CD4-positive, alpha-beta T cell (primary cell): Measurements from ENCODE around the gene SPATA31D3. TPM values are rescaled to one million over a fixed set of nuclear protein-coding genes. Genes with fewer than 3 reads are reported as not detected.

Source experiments
- ATAC-seq: fragments of 200-7000 bp; cut with Tn5 transposase; one replicate; pipeline ENCODE4 v1.10.0; 2022; ENCODE audit warnings: mild to moderate bottlenecking; ENCODE audit not compliant: poor library complexity
- CTCF ChIA-PET: fragments of 350-600 bp; sonication (Branson Sonifier 250); formaldehyde crosslinking; loops from one replicate; lab custom pipeline; 2021; ENCODE audit warnings: antibody characterized with exemption, inconsistent platforms; lab: Charles Lee
- POLR2A ChIA-PET: fragments of 350-600 bp; sonication (Branson Sonifier 250); formaldehyde crosslinking; loops from one replicate; lab custom pipeline; 2021; ENCODE audit warnings: antibody characterized with exemption, inconsistent platforms; lab: Charles Lee
- DNase-seq, 14 experiments: peaks; one replicate each; pipeline ENCODE4 v3.0.0-alpha.2; 2013 to 2020; ENCODE audit warnings: mixed read lengths in 2 of 14
- H3K27ac ChIP-seq, 2 donors: one replicate each; pipeline versions ENCODE4 v1.5.1 to v1.7.0; 2013; ENCODE audit warnings: low read length in 2 of 2, low read depth in 1 of 2, mild to moderate bottlenecking in 1 of 2
- H3K27me3 ChIP-seq, 2 experiments: 1 replicate in 1 of 2; 2 replicates in 1 of 2; pipeline versions ENCODE4 v1.6.1 to v1.7.0; 2013; ENCODE audit warnings: low read length in 2 of 2, control low read depth in 1 of 2, mild to moderate bottlenecking in 1 of 2, moderate library complexity in 1 of 2; ENCODE audit not compliant: insufficient read depth in 2 of 2, control insufficient read depth in 1 of 2
- H3K36me3 ChIP-seq: one replicate; pipeline ENCODE4 v1.6.1; 2013; ENCODE audit warnings: low read length, control low read depth; ENCODE audit not compliant: insufficient read depth
- H3K4me1 ChIP-seq: one replicate; pipeline ENCODE4 v1.6.1; 2013; ENCODE audit warnings: low read length, control low read depth; ENCODE audit not compliant: insufficient read depth
- H3K4me3 ChIP-seq: one replicate; pipeline ENCODE4 v1.5.1; 2013; ENCODE audit warnings: mild to moderate bottlenecking, low read length, moderate library complexity
- H3K9me3 ChIP-seq, 2 experiments: 1 replicate in 1 of 2; 2 replicates in 1 of 2; pipeline versions ENCODE4 v1.6.1 to v1.7.0; 2013; ENCODE audit warnings: low read length in 2 of 2, mild to moderate bottlenecking in 2 of 2, control low read depth in 1 of 2, moderate library complexity in 1 of 2; ENCODE audit not compliant: control insufficient read depth in 1 of 2, insufficient read depth in 1 of 2
- H3K27ac Mint-ChIP-seq: one replicate; pipeline ENCODE4 v1.8.0; 2020; ENCODE audit warnings: mixed read lengths
- H3K27me3 Mint-ChIP-seq: one replicate; pipeline ENCODE4 v1.8.0; 2021; ENCODE audit warnings: mixed read lengths
- H3K36me3 Mint-ChIP-seq: one replicate; pipeline ENCODE4 v1.8.0; 2021; ENCODE audit warnings: low read depth, mixed read lengths
- H3K4me1 Mint-ChIP-seq: one replicate; pipeline ENCODE4 v1.8.0; 2021; ENCODE audit warnings: low read depth, mixed read lengths
- H3K4me3 Mint-ChIP-seq: one replicate; pipeline ENCODE4 v1.8.0; 2020; ENCODE audit warnings: mild to moderate bottlenecking, mixed read lengths
- H3K9me3 Mint-ChIP-seq: one replicate; pipeline ENCODE4 v1.8.0; 2020; ENCODE audit warnings: mixed read lengths
- CTCF ChIP-seq: fragments of 200-600 bp; IDR thresholded peaks from one replicate; pipeline ENCODE4 v1.8.0; 2022; ENCODE audit warnings: antibody characterized with exemption, mild to moderate bottlenecking
- intact Hi-C, 2 experiments: fragments of 100-400 bp; cut with DNase I in 1 of 2; cut with micrococcal nuclease in 1 of 2; formaldehyde crosslinking; loops; one replicate each; pipeline versions ENCODE4 v1.15.1 to v1.9.0; 2023 to 2025; cut with DNase I, micrococcal nuclease
- total RNA-seq, 174 experiments: library from RNA in 2 of 174; stranded (reverse) in 2 of 174; gene quantifications; one replicate each; pipeline ENCODE4 v1.2.3 and lab custom pipeline; 2021 to 2026

SPATA31D3 gene
- total RNA-seq, 2 experiments from 2014 or later: not detected

GRCh38 chr9:81898851-81899250 is 44.4 kb upstream of the SPATA31D3 start:
- Histone ChIP-seq H3K4me1 (no peaks in the 10 kb centered on the region), H3K4me3 (no peak overlapping the region), H3K27ac (no peak overlapping the region), H3K9me3 (no peaks in the 10 kb centered on the region), H3K36me3 (no peaks in the 10 kb centered on the region), H3K27me3 (no peaks in the 10 kb centered on the region)
- no peak overlapping the region for H3K4me3 Mint-ChIP-seq
- H3K4me1 Mint-ChIP-seq: no peaks in the 10 kb centered on the region
- CTCF ChIA-PET: no interaction called here
- ATAC-seq (no peak), DNase-seq (no peak)
- intact Hi-C loops: no loop called here
- peaks cover 2% of the 10 kb centered on the region for H3K9me3 Mint-ChIP-seq
- TF ChIP-seq CTCF: no peak
- no peak overlapping the region for H3K27ac Mint-ChIP-seq
- H3K27me3 Mint-ChIP-seq: no peaks in the 10 kb centered on the region
- POLR2A ChIA-PET: no interaction called here
- H3K36me3 Mint-ChIP-seq: no peaks in the 10 kb centered on the region

GRCh38 chr9:81902196-81902595 is 41.1 kb upstream of the SPATA31D3 start:
- POLR2A ChIA-PET: no interaction called here
- no peaks in the 10 kb centered on the region for H3K4me1 ChIP-seq
- H3K9me3 ChIP-seq: no peaks in the 10 kb centered on the region
- no peak overlapping the region for H3K4me3 Mint-ChIP-seq
- TF ChIP-seq CTCF: no peak
- intact Hi-C loops: no loop called here
- no peak overlapping the region for H3K27ac ChIP-seq
- H3K9me3 Mint-ChIP-seq: peaks cover 2% of the 10 kb centered on the region
- H3K27ac Mint-ChIP-seq: no peak overlapping the region
- no peaks in the 10 kb centered on the region for H3K27me3 Mint-ChIP-seq
- H3K4me3 ChIP-seq: no peak overlapping the region
- DNase-seq (no peak), ATAC-seq (no peak)
- CTCF ChIA-PET: no interaction called here
- no peaks in the 10 kb centered on the region for H3K36me3 ChIP-seq
- no peaks in the 10 kb centered on the region for H3K27me3 ChIP-seq
- no peaks in the 10 kb centered on the region for H3K4me1 Mint-ChIP-seq
- H3K36me3 Mint-ChIP-seq: no peaks in the 10 kb centered on the region

GRCh38 chr9:81902626-81903025 is 40.7 kb upstream of the SPATA31D3 start:
- Mint-ChIP-seq H3K27ac (no peak overlapping the region), H3K9me3 (peaks cover 2% of the 10 kb centered on the region), H3K27me3 (no peaks in the 10 kb centered on the region), H3K36me3 (no peaks in the 10 kb centered on the region), H3K4me1 (no peaks in the 10 kb centered on the region), H3K4me3 (no peak overlapping the region)
- Histone ChIP-seq H3K27me3 (no peaks in the 10 kb centered on the region), H3K9me3 (no peaks in the 10 kb centered on the region), H3K36me3 (no peaks in the 10 kb centered on the region), H3K4me1 (no peaks in the 10 kb centered on the region), H3K4me3 (no peak overlapping the region), H3K27ac (no peak overlapping the region)
- intact Hi-C loops: no loop called here
- ATAC-seq (no peak), DNase-seq (no peak)
- no peak for TF ChIP-seq CTCF
- POLR2A ChIA-PET: no interaction called here
- CTCF ChIA-PET: no interaction called here
